SK-N-MC (cell line): Measurements from ENCODE around the gene GPALPP1.

ENCODE experiments used
- EZH2 ChIP-seq: fragments of 200-600 bp; sonication (generic); IDR thresholded peaks from one replicate; pipeline ENCODE4 v1.6.1; 2017; ENCODE audit warnings: antibody characterized with exemption
- POLR2AphosphoS5 ChIP-seq: IDR thresholded peaks from 2 replicates; pipeline ENCODE4 v1.6.1; 2012; ENCODE audit warnings: mild to moderate bottlenecking, low read depth, low read length, borderline replicate concordance

DNA sequence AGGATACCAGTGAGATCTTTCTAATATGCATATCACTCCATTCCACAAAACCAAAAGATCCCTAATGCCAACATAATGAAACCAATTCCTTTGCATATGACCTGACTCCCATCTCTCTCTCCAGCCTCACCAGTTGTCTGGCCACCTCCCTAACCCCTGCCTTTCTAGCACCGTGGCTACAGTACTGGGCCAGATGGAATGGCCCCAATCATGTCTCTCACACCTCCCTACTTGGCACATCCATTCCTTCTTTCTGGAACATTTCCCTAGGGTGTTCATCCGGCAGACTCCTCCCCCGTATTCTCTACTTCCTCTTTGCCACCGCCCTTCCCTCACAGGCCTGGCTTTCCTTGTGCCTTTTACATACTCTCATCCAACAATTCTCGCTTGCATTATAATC, 62.0 kb downstream of the GPALPP1 start:
- TF ChIP-seq POLR2AphosphoS5 (no peak), EZH2 (no peak)
